NCI-H2107 treated with DMSO at 0.1 percent for 48 hours (cell line): ENCODE data around the gene SH2D4B.
"Not testable (repeated sequence)": the region's sequence is repeated elsewhere in the genome, so short reads cannot be mapped to it uniquely, and the experiment has no call there.

Source experiments
- DNase-seq: peaks from one replicate; lab custom pipeline; 2025; ENCODE audit not compliant: unreplicated experiment; lab: John Stamatoyannopoulos, UW

The SH2D4B gene

DNA sequence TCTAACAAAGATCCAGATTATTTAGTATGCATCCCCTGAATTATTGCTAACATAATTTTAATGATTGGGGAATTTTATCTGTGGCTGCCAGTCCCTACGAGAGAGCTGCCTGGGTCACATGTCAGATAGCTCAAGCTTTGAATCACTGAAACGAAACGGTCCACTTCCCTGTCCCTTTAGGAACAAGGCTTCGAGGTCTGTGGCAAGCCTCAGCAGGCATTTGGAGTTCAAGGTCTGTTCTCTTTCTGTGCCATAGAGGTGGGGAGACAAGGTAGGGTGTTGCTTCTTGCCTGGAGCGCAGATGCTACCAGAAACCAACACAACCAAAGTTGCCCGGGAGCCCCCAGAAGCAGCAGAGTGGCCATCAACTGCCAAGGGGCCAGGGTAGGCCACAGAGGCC, 13.9 kb upstream of the SH2D4B start:
- DNase-seq, result no peak

DNA sequence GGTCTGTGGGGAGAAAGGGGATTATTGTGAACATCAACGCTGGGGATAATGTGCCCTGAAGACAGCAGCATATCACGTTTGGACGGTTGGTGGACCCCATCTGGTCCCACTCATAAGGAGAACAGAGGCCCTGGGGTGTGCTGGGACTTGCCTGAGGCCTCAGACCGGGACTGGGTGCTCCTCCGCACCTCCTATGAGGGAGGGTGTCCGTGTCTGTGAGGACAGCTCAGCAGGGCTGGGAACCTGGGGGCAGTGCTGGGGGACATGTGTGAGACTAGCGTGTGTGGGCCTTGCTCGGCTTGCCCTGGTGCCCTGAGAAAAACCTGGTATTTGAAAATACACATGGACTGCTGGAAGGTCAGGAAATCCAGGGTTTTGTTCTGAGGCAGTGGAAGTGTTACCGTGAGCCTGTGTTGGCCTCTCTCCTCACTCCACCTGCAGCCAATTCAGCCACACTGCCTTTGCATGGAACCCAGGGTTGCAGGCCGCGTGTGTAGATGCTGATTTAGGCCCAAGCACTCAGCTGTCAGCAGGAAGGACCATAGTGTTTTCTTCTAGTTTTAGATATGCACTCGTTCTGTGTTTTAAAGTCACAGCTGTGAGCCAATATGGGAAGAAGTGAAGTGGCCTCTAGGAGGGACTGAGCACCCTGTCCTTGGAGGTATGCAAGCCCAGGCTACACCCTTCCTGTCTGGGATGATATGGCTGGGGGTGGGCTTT, 13.4 kb upstream of the SH2D4B start:
- DNase-seq, result no peak

DNA sequence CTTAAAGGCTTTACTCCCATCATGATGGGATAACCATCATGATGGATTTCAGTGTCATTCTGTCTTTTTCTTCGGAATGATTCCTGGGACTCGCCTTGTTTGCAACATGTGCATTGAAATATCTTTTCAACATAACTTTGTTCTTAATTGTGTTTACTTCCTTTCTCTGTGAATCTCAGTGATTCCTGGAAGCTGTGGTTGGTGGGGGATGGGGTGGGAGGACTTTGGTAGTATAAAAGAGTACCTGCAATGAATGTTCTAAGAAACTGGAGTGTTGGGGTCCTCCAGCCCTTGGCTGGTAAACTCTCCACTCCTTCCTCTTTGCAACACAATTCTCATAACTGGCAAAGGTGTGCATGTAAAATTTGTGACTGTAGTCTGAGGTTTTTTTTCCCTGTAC, 11.5 kb upstream of the SH2D4B start:
- DNase-seq, result no peak

DNA sequence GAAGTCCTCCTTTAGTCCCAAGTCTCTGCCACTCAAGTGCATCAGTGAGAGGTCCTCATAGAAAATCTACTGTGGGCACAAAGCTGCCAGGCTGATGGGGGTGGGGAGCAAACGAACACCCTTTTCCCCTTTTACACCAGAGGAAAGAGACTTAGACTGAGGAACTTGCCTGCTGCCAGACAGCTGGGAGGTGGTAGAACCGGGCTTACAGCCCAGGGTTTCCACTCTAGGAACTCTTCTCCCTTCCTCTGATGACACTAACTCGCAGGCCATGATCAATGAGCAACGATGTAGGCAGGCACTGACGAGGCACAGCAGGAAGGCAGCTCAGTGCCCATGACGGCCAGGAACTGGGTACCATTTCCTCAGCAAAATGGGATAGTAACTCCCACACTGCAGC, 11.0 kb upstream of the SH2D4B start:
- DNase-seq, result no peak

DNA sequence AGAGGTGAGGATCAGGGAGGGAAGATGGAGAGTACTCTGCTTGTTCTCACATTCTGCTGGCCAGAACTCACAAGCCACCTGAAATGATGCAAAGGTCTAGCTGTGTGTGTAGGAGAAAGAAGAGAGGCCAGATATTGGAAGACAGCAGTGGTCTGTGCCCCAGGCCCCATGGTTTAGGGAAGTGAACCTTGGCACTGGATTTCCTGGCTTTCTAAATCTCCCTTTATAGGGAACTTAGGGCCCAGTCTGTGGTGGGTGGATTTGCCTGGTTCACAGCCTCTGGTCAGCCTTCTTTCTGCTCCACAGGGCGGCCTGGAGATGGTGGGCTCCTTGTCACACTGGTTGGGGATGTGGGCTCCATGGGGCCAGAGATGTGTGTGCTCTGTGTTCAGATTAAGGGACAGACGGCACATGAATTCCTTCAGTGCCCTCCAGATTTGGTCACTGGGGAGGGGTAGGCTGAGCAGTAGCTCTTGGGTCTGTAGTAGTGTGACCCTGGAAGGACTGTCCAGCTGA, 9.5 kb upstream of the SH2D4B start:
- no peak for DNase-seq

DNA sequence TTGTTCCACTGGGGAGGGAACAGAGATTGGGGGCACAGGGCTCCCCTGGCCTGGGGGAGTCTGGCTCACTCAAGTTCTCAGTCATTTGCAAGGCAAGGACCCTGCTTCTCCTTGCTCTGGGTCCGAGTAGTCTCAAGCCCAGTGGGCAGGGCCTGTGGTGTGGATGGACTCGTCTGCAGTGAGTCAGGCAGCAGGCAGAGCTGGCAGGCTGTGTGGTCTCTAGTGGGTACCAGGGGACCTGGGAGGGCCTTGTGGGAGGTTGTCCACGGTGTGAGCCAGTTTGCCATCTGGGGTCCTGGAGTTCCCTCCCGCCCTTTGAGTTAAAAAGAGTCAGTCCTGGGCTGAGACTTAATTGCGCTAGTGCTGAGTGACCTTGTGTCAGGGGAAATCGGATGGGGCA, 8.8 kb upstream of the SH2D4B start:
- DNase-seq, result no peak

DNA sequence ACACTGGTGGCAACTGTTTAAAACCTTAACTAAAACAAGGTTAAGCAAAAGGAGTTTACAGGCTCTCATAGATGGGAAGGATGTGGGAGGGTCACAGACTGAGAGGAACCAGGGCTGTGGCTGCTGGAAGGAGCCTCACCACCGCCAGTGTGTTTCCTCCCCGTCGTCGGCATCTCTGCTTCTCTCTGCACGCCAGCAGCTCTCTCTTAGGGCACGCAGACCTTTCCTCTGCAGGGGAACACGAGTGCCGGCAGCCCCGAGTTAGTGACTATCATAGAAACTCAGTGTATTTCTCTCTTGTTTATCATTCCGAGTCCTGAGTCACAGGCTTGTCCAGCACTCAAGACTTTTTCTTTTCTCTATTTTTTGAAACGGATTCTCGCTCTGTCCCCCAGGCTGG, 8.1 kb upstream of the SH2D4B start:
- no peak for DNase-seq

DNA sequence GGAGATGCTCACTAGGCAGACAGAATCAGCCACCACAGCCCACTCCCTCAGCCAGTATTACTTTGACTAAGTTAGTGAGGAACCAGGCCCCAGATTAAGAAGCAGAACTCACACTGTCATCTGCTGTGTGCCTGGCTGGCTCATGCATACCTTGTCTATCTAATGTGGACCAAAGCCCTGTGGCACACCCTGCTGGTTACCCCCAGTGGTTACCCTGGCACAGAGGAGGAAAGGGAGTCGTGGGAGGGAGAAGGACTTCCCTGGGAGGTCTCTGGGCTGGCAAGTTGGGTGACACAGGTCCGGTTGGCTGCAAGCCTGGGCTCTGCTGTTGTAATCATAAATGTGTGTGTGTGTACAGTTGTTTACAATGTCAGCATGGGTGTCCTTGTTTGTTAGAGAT, 7.5 kb upstream of the SH2D4B start:
- no peak for DNase-seq

DNA sequence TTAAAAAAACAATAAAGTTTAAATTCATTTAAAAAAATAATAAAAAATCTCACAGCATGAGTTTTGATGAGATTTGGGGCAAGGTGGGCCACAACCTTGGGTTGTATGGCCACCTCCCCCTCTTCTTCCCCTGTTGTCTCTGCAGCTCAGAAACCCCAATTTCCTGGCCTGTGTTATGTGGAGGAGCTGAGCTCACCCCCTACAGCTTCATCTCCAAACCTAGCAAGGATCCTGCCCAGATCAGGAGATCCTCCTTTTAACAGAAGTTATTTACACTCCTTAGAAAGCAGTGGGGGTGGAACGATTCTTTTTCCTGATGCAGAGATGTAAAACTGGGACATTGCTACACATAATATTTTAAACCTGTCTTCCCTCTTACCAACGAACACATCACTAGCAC, 6.9 kb upstream of the SH2D4B start:
- DNase-seq, result no peak

DNA sequence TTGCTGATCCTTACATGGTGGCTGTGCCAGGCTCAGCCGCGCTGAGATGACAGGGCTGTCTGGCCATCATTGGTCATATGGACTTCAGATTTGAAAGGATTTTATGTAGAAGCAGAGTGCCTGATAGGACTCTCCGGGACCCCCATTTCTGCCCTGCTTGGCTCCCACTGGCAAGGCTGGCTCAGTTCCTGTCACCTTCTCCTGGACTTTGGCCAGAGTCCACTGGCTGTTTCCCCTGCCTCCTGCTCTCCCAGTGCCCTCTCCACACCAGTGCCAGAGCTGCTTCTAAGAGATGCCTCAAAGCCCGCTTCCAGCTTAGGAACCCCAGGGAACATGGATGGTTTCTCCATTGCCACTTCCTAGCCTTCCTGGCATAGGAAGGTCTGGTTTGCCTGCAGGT, 5.1 kb upstream of the SH2D4B start:
- DNase-seq, result no peak

DNA sequence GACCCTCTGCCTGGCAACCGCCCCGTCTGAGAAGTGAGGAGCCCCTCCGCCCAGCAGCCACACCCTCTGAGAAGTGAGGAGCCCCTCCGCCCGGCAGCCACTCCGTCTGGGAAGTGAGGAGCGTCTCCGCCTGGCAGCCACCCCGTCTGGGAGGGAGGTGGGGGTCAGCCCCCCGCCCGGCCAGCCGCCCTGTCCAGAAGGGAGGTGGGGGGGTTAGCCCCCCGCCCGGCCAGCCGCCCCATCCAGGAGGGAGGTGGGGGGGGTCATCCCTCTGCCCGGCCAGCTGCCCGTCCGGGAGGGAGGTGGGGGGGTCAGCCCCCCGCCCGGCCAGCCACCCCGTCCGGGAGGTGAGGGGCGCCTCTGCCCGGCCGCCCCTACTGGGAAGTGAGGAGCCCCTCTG, 3.6 kb upstream of the SH2D4B start:
- DNase-seq, result not testable (repeated sequence)

DNA sequence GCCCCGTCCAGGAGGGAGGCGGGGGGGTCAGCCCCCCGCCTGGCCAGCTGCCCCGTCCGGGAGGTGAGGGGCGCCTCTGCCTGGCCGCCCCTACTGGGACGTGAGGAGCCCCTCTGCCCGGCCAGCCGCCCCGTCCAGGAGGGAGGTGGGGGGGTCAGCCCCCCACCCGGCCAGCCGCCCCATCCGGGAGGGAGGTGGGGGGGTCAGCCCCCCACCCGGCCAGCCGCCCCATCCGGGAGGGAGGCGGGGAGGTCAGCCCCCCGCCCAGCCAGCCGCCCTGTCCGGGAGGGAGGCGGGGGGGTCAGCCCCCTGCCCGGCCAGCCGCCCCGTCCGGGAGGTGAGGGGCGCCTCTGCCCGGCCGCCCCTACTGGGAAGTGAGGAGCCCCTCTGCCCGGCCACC, 3.1 kb upstream of the SH2D4B start:
- not testable (repeated sequence) for DNase-seq

DNA sequence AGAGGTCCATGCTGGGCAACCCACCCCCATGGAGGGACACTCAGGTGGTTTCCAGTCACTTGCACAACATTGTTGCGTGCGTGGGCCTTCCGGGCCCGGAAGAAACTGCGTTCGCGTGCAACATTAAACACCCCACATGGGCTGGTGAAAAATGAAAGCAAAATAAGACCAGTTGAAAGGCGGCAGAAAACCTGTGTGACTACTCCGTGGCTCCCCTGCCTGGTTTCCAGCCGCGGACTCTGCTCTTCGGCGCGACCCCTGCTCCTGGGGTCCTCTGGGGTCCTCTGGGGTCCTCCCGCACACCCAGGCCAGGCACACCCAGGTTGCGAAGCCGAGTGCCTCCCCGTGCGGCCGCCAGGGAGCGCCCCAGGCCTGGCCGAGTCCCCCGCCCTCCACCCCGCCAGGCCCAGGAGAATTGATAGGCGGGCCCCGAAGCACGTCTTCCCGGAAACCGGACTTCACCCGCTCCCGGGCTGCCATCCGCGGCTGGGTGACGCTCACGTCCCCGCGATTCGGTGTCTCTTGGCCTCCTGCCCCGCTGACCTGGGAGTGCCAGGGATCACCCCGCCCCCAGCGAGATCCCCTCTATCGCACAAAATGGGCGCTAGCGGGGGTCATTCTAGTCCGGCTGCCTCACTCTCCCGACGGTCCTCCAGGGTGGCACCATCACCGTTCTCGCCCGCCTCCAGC, 1.9 kb upstream of the SH2D4B start:
- DNase-seq, result no peak

DNA sequence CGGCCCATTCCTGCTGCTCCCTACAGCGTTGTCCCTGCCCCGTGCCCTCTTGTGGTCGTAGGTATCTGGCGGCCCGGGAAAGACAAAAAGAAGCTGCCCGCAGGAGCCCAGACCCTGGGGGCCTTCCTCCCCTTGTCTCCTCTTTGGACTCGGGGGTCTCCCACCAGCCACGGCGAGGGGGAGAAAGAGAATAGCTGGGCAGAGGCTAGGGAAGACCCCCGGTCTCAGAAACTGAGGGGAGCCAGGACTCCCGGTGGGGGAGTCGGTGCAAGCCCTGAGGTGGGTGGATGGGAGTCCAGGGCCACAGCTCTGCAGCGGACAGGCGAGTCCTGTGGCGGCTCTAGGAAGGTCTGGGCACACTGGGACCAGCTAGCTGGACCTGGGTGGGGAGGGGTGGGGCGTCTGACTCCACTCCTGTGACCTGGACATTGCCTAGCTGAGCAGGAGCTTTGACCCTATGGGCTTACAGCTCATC, 1.3 kb upstream of the SH2D4B start:
- no peak for DNase-seq

DNA sequence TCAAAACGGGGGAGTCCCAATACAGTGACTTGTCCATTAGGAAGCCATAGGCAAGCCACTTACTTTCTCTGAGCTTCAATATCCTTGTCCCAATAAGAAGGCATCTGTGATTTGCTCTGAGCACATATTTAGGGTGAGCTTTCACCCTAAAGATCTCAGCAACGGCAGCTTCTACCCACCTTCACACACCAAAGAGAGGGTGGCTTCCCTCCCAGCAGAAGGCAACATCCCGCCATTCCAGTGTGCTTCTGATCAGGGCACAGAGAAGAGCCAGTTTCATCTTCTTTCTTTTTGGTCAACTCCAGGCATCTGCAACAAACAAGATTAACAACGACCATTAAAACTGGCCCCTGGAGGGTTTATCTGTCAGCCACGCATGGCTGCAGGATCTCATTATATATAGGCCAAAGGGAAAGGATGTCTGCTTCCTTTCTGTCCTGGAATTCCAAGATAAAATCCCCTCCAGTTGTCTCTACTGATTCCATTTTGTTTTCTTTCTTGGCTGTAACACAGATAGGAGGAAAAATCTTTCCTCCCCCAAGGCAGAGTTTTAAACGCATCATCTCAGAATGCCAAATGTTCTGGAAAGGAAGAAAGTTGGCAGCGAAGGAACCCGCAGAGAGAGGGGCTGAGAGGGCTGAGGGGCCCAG, 491 bp upstream of the SH2D4B start:
- no peak for DNase-seq

DNA sequence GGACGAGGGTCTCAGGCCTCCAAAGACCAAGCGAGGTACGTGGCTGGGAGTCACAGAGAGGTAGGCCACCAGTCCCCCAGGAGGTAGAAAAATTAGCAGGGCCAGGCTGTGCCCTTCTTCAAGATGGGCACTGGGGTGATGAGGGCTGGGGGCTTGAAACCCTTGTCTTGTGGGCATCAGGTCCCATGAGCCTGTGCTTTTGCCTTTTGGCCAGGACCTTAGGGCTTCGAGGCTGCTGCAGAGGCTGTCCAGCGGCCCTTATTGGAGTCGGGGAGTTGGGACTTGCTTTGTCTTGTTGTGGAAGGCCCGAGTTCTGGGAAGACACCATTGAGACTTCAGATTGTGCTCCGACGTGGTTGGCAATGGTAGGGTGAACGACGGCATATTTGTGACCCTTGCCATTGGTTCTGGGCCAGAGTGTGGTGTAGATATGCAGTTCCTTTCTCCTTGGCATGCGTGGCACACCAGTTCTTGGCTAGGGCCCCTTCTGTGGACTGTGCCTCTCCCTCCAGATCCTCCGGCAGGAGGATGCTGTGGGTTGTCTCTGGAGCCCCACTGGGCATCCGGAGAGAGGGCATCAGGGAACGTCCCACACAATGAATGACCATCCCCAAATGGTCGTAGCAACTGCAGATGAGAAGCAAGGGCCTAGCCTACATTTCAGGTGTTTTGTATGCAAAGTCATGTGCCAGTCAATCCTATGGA, 931 bp downstream of the SH2D4B start:
- DNase-seq, result no peak

DNA sequence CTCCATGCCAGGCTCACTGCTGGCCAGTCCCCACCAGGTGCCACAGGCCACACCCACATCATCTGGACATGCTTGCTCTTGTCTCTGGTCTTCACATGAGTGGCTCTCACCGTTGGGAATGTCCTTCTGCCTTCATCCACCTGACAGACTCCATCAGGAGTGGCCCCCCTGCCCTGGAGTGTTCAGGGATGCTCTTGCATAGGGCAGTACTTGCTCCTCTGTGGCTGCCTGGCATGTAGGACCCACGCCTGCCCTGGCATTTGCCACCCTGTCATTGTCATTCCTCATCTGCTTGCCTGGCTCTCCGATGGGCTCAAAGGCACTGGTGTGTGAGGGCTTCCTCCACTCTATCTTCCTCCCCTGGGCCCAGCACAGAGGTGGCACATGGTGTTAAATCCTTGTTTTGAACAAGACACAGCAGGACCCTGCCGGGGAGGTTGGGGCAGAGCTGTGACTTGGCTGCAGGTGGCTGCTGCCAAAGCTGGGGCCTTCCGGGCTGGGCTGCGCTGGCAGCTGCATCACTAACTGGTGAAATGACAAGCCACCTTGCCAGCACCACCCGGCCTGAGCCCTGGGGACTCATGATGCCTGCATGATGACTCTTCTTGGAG, 1.8 kb downstream of the SH2D4B start:
- no peak for DNase-seq

DNA sequence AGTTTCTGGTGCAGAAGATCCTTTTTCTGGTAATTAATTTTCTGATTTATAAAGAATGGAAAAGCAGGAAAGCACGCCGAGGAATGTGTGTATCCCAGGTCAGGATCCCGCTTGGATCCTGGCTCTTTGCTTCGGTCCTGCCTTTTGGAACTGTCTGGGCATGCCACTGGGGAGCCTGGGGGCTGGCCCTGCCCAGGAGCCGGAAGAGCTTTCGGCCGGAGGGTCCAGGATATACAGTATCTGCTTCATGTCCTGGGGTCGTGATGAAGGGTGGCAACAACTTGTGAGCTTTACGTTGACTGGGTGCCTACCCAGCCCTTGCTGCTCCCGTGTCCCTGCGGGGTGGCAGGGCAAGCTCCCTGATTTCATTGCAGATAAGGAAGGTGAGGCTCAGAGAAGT, 2.4 kb downstream of the SH2D4B start:
- no peak for DNase-seq

DNA sequence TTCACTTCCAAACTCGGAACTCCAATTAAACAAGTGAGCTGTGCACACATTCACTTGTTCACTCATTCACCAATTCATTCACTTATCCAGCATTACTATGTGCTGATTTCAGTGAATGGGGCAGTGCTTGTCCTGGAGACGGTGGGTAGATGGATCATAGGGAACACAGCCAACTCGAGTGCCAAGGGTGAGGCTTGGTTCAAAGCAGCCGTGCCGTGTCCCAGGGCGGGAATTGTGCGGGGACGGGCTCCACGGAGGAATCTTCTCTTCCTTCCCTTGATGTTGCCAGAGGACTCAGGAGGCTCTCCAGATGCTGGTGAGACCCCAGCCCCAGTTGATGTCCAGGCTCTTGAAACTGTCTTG, 2.9 kb downstream of the SH2D4B start:
- DNase-seq, result no peak

DNA sequence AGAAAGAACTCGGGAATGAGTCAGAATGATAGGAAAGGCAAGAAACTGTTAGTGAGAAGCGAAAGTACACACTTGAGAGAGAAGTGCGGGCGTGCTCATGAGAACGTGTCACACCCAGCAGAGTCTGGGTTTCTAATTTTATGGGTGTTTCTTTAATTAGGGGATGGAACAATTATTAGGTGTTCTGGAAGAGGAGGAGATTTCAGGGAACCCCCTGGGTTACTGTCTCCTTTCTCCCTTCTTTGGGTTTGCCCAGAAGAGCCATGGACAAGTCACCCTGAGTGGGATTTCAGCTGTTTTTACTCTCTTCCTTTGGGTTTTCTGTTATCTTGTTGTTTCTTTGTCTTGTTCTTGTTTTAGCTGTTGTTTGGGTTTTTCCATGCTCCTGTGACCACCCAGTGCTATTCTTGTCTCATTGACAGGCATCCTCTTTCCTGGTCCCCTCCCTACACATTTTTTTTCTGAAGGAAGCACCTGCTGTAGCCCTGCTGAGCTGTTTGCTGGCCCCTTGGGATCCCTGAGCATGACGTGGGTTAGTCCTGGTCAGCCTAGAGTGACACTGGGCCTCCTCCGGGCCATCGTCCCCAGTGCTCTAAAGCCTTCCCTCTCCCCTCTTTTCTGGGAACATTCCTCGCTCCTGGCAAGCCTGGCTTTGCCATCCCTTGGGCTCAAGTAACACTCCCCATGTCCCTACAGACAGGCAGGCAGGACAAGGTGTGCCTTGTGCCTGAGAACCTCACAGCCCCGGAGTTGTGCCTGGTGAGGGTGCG, 3.5 kb downstream of the SH2D4B start:
- no peak for DNase-seq
